Measurements from ENCODE around the gene TRPV4.

TRPV4 gene

GRCh38 chr12:109775172-109775881, 57.9 kb downstream of the TRPV4 start:
- no peak for DNase-seq

DNA sequence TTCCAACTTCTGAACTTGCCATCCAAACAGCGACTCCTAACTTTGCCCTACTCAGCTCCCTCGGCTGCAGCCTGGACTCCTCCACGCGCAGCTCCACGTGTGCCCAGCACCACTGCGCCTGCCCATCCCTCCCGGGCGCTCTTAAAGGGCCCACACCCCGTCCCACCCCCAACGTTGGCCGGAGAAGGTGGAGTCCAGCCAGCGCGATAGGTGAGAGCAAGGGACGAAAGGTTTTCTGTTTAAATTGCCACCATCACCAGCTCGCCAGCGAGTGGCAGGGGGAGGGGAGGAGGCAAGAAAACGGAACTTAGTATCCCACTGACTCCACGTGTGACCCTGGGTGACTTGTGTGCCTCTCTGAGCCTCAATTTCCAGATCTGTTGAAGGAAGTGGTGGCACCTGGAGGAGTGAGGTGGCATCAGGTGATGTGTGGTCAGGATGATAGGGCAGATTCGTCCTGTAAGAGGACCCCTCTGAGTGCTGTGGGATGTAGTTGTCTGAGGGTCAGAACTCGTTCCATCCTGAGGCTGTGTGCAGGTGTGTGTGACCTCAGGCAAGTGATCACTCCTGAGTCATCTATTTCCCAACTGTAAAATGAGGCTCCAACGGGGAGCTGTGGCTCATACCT, 59.7 kb downstream of the TRPV4 start:
- DNase-seq, result no peak

DNA sequence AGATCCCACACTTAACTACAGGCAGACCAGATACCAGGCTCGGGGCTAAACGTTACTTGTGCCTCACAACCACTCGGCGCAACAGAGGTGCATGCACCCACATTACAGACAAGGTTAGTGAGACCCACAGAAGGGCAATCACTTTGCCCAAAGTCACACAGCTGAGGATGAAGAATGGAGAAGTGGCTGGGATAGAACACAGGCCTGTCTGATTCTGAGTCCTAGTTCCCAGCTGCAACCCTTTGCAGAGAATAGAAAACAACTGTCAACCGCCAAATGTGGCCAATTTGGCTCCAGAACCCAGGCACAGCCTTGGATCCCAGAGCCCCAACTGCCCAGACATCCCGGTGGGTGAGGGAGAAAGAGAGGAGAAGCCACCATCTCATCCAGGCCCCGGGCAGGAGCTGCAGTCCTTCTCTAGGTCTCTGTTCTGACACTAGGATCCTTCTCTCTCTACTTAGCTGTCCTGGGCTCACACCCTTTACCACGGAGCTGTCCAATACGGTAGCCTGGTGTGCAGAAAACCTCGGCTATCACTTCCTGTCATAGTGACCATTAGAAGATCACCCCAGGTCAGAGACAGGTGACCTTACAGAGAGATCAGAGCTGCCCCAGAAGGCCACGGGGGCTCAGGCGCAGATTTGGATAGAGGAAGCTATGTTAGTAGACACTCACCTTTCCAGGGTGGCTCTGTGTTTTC, 60.4 kb downstream of the TRPV4 start:
- no peak for DNase-seq

DNA sequence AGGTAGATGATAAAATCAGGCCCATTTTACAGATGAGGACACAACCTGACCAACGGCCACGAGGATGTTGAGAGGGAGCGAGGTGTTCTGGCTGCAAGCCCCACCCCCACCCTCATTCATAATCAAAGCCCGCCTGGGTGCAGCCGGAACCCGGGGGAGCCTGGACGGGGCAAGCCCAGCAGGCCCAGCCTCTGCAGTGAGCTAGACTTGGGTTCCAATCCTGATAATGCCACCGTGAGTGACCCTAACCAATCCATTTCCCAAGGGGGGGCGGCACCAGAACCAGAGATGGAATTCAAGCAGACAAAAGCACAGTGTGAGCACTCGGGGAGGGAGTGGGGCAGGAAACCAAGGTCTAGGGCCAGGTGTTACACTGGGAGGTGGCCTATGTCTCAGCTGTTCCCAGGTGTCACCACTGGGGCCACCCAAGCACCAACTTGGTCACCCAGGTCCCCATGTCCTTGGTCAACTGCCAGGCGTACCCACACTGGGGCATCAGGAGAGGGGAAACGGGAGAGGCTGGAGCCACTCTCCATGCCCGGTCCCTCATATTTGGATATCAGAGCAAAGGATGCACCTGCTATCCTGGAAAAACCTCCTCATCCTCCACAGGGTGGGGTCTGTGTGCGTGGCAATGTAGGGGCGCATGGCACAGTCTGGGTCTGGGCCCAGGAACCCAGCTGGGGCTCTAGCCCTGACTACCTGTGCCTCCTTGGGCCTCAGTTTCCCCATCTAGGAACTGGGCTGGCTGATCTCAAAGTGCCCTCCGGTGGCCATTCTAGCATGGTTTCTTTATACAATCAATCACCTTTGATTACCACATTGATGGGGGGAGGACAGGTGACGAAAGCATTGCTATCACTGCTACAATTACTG, 61.2 kb downstream of the TRPV4 start:
- DNase-seq, result no peak

- no peak for DNase-seq
Measured at GRCh38 chr12:109770861-109771670, 62.1 kb downstream of the TRPV4 start.

DNA sequence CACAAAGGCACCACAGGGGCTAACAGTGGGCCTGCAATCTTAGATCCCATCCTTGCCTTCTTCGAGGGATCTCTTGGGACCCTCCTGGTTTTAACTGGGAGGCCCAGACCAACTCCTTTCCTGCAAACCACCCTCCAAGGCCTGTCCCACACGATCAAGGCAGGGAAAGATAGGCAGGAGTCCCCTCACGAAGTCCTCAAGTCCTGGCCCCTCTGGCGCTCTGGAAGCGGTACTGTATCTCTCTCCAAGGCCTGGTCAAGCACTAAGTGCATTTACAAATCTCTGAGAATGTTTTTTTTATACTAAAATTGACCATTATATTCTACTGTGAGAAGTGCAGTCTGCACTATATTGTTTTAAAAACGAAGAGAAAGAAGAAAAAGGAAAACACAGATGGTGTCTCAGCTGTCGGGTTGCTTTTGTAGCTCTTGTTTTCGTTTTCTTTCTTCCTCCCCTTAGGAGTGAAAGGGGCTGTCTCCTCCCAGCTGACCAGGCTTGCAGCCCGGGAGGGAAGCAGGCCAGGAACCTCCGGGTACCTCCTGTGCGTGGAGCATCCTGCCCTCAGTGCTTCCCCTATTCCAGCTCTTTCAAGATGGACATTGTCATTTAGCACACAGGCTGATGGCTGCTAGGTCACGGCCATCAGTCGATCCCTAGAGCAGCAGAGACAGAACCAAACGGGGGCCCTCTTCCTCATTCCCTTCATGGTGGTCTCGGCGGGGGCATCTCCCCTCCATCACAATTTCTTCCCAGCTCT, 62.9 kb downstream of the TRPV4 start:
- DNase-seq, result no peak

- DNase-seq, result no peak
Measured at GRCh38 chr12:109768901-109769670, 64.1 kb downstream of the TRPV4 start.

DNA sequence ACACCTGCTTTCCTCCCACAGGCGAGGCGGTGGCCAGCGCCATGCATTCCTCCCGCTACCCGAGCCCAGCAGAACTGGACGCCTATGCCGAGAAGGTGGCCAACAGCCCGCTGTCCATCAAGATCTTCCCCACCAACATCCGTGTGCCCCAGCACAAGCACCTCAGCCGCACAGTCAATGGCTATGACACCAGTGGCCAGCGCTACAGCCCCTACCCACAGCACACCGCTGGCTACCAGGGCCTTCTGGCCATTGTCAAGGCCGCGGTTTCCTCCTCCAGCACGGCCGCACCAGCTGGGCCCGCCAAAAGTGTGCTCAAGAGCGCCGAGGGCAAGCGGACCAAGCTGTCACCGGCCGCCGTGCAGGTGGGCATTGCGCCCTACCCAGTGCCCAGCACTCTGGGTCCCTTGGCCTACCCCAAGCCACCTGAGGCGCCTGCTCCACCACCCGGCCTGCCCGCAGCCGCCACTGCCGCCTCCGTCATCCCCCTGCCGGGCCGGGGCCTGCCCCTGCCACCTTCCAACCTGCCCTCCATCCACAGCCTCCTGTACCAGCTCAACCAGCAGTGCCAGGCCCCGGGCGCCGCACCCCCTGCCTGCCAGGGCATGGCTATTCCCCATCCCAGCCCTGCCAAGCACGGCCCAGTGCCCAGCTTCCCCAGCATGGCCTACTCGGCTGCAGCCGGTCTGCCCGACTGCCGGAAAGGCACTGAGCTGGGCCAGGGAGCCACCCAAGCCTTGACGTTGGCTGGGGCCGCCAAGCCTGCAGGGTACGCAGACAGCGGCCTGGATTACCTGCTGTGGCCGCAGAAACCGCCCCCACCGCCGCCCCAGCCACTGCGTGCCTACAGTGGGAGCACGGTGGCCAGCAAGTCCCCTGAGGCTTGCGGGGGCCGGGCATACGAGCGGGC, 65.0 kb downstream of the TRPV4 start:
- no peak for DNase-seq

- no peak for DNase-seq
Measured at GRCh38 chr12:109767456-109767855, 65.7 kb downstream of the TRPV4 start.

- no peak for DNase-seq
Measured at GRCh38 chr12:109766251-109766778, 66.9 kb downstream of the TRPV4 start.

DNA sequence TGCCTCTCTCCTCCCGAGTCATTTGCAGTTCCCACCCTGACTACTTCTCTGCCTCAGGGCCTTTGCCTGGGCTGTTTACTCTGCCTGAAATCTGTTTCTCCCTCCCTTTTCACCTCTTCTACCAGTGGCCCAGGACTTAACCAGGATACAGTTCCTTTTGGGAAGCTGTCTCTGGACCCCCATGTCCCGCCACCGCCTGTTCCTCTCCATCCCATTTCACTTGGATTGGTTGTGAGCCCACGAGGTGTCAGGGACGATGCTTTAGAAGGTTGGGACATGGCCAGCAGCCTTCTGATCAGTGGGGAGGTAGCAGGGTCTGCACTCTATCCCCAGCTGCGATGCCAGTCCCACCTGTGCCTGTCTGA, 67.8 kb downstream of the TRPV4 start:
- no peak for DNase-seq

DNA sequence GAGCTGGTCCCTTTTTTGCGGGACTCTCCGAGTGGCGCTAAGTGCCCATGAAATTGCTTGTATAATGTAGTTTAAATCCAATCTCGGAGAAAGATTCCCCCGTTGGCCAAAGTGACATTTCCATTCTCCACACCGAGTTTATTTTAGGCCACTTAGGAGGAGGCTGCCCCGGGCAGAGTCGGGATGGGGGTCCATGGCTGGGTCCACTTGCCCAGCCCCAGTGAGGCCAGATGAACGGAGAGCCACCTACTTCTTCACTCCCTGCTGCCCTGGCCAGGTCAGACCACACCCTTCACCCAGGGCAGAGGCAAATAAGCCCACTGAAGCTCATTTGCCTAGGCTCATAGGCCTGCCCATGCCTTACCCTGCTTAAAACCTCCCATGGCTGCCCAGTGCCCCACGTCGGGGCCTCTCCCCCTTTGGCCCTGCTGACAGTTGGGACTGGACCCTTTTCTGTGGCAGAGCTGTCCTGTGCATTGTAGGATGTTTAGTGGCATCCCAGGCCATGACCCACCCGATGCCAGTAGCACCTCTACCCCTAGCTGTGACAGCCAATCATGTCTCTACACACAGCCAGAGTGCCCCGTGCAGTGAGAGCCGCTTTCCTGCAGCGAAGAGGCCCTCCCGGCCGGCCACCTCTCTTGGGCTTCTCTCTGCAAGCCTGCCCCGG, 68.3 kb downstream of the TRPV4 start:
- DNase-seq, result no peak

- no peak for DNase-seq
Measured at GRCh38 chr12:109764123-109764522, 69.1 kb downstream of the TRPV4 start.

- DNase-seq, result no peak
Measured at GRCh38 chr12:109763201-109763841, 69.9 kb downstream of the TRPV4 start.

DNA sequence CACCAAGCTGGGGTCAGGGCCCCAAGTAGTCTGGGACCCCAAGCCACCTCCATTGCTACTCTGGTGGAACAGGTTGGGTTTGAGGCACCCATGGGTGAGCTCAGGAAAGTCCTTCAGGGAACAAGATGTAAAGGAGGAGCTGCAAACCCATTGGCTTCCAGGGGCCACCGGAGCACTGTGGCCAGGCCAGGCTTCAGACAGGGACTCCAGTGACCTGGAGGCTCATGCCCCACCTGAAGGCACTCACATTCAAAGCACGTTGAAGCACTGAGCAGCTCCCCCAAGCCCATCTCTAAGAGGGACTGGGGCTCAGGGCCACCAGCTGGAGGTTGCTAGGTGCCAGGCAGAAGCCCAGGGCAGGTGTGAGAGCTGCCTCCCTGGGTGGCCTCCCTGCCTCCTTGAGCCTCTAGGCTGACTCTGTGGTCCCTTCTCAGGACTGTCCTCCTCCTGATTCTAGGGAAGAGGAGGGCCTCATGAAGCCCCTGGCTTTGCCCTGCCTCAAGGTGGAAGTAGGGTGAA, 70.5 kb downstream of the TRPV4 start:
- DNase-seq, result no peak

DNA sequence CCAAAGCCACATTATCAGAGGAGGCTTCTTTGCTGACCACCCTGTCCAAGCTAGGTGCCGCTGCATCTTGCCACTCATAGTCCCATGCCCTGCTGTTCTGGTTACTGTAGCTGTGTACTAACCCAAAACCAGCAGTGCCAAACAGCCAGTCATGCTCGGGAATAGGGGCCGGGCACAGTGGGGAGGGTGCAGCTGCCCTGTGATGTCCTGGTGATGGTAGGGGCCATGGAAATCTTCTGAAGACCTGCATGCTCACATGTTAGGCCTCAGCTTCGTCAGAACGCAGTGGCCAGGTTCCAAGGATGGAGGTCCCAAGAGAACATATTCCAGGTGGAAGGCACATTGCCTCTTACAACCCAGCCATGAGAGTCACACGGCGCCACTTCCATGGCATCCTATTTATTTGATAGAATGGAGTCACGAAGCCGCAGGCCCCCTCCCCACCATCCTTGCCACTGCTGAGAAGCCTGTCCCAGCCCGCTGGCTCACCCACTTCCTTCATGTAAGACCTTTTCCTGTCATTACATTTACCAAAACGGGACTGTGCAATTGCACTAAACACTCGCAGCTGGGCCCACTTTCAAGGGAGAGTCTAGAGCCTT, 71.0 kb downstream of the TRPV4 start:
- DNase-seq, result no peak

All from SHP77 treated with DMSO at 0.1 percent for 48 hours (cell line).